Stimulated activated CD4-positive, alpha-beta T cell treated with anti-CD3 and anti-CD28 coated beads, Interleukin-4, amount 100 ng/mL, for 1 hour (primary cell): ENCODE measurements around the gene SLC35A5.

Experiments
- DNase-seq: peaks from one replicate; pipeline ENCODE4 v3.0.0-alpha.2; 2020

SLC35A5 gene

GRCh38 chr3:112572701-112573100, 10.9 kb downstream of the SLC35A5 start:
- no peak for DNase-seq

GRCh38 chr3:112579232-112579631, 17.4 kb downstream of the SLC35A5 start:
- no peak for DNase-seq

- DNase-seq: no peak
These were observed 17.9 kb downstream of the SLC35A5 start for GRCh38 chr3:112579697-112580096.

- DNase-seq: peak; percentile 20
These were observed 20.5 kb downstream of the SLC35A5 start for GRCh38 chr3:112582244-112582874.

- no peak for DNase-seq
These were observed 21.3 kb downstream of the SLC35A5 start for GRCh38 chr3:112583105-112583504.

- DNase-seq: no peak
These were observed 23.9 kb downstream of the SLC35A5 start for GRCh38 chr3:112585782-112586181.

GRCh38 chr3:112587336-112587735, 25.5 kb downstream of the SLC35A5 start:
- DNase-seq: no peak

- no peak for DNase-seq
These were observed 31.4 kb downstream of the SLC35A5 start for GRCh38 chr3:112593258-112593657.

GRCh38 chr3:112594856-112595255, 33.0 kb downstream of the SLC35A5 start:
- no peak for DNase-seq

- DNase-seq: no peak
These were observed 36.1 kb downstream of the SLC35A5 start for GRCh38 chr3:112597945-112598344.

GRCh38 chr3:112598731-112599130, 36.9 kb downstream of the SLC35A5 start:
- DNase-seq: no peak

GRCh38 chr3:112602217-112602838, 40.5 kb downstream of the SLC35A5 start:
- DNase-seq: no peak

- no peak for DNase-seq
These were observed 42.7 kb downstream of the SLC35A5 start for GRCh38 chr3:112604536-112604935.

GRCh38 chr3:112605285-112605684, 43.4 kb downstream of the SLC35A5 start:
- DNase-seq: no peak

GRCh38 chr3:112606098-112606497, 44.3 kb downstream of the SLC35A5 start:
- DNase-seq: no peak

- no peak for DNase-seq
These were observed 46.0 kb downstream of the SLC35A5 start for GRCh38 chr3:112607863-112608262.

GRCh38 chr3:112610121-112610520, 48.3 kb downstream of the SLC35A5 start:
- no peak for DNase-seq

- DNase-seq: no peak
These were observed 50.1 kb downstream of the SLC35A5 start for GRCh38 chr3:112611752-112612515.

- DNase-seq: no peak
These were observed 54.3 kb downstream of the SLC35A5 start for GRCh38 chr3:112615989-112616731.

GRCh38 chr3:112617285-112617684, 55.4 kb downstream of the SLC35A5 start:
- no peak for DNase-seq

GRCh38 chr3:112619295-112619694, 57.5 kb downstream of the SLC35A5 start:
- no peak for DNase-seq

GRCh38 chr3:112623213-112623612, 61.4 kb downstream of the SLC35A5 start:
- DNase-seq: no peak

GRCh38 chr3:112623717-112624116, 61.9 kb downstream of the SLC35A5 start:
- DNase-seq: no peak
